Activated CD4-positive, CD25-positive, alpha-beta regulatory T cell treated with anti-CD3 and anti-CD28 coated beads, Interleukin-2, amount 50 U/mL, for 72 hours (primary cell): ENCODE results near the gene CEBPZ.
A peak's percentile ranks its signal among the peaks of the same experiment; 100 is the strongest.
"Not testable (repeated sequence)": the region's sequence is repeated elsewhere in the genome, so short reads cannot be mapped to it uniquely, and the experiment has no call there.

Experiments
- DNase-seq: peaks from one replicate; pipeline ENCODE4 v3.0.0; 2021

Gene CEBPZ

DNA sequence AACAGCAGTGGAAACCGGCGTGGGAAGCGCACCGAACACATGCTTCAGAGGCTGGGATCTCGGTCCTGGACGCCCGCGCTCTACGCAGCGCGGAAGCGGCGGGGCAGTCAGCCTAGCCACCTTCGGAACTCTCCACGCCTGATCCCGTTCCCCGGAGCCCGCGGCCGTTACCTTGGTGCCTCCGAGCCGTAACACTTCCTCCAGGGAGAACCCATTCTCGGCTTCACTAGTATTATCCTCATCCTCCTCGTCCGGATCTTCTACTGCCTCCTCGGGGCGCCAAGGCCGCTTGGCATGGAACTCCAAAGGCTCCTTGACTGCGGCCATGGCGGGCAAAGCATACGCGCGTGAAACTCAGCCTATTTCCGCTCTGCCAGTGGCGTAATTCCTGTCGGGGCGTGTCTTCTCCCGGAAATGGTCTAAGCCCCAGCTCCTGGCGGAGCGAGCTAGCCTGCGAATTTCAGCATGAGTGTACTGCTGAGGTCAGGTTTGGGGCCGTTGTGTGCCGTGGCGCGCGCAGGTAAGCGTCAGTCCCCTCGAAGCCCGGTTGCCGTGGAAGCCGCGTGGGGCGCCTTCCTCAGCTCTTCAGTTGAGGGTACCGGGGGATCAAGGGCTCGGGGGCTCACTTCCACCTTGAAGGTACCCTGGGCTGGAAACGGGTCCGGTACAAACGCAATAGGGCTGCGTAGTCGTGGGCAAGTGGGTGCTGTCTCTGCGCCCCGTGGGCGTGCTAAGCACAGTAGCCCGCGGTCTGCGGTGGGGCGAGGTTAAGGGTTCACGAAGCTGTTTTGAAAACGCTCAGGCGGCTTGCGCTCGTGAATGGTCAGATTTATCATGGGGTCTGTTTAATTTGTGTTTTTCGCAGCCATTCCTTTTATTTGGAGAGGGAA, at the start of gene CEBPZ, which contains the start of gene NDUFAF7:
TSS of gene CEBPZ (minus strand) at position 356 of the 890 bp plus-strand sequence. CDS start at position 327, 29 bp downstream.
TSS of gene NDUFAF7 (plus strand) at position 418 of the 890 bp plus-strand sequence. CDS start at position 466, 48 bp downstream.
- peak; percentile 84 for DNase-seq

- no peak for DNase-seq
Measured at GRCh38 chr2:37276291-37276690, 44.9 kb upstream of the CEBPZ start.

- no peak for DNase-seq
Measured at GRCh38 chr2:37274359-37274965, 43.1 kb upstream of the CEBPZ start.

DNA sequence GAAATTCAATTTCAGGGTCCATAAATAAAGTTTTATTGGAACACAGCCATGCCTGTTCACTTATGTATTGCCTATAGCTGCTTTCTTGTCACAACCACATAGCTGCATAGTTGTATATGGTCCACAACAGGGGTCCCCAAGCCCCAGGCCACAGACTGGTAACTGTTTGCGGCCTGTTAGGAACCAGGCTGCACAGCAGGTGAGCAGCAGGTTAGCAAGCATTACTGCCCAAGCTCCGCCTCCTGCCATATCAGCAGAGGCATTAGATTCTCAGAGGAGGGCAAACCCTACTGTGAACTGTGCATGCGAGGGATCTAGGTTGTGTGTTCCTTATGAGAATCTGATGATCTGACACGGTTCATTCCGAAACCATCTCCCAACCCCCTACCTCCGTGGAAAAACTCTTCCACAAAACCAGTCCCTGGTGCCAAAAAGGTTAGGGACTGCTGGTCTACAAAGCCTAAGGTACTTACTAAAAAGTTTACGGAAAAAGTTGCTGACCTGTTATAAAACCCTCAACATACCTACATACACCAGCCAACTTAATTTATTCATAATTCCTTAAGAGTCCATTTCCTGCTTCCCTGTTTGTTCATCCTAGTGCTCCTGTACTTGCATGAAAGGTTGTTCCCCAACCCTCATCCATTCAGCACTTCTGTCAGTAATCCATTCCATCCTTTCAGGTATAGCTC, 40.1 kb upstream of the CEBPZ start:
- no peak for DNase-seq

DNA sequence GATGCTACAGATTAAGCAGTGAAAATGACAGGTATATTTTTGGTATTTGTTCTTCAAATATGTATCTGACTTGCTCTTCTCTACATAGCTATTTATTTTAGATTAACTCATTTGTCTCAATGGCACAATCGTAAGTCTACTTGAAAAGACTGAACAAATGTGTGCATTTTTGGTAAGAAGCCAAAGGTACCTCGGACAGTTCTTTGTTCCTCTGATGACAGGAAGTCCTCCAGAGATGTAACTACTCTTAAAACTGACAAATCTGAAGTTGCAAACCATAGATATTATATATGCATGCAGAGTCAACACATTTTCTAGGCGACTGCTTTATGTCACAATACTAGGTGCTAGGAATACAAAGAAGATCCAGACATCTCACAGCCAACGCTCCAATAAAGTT, 36.7 kb upstream of the CEBPZ start:
- no peak for DNase-seq

DNA sequence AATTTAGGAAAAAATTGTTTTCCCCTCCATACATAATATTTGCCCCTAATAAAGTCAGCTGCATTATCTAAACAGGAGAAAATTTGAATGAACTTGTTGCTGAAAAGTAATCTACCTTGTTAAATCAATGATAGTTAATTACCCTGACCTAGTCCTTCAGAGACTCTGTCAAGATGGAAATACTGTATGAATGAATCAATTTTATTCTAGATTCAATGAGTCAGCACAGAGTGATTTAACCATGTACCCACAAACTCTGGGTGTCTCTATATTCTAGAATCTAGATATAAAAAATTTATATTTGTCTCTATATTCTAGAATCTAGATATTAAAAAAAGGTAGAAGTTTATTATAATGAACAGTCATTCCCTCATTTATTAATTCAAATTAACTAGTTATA, 36.3 kb upstream of the CEBPZ start:
- no peak for DNase-seq

GRCh38 chr2:37263839-37264238, 32.4 kb upstream of the CEBPZ start:
- DNase-seq: no peak

DNA sequence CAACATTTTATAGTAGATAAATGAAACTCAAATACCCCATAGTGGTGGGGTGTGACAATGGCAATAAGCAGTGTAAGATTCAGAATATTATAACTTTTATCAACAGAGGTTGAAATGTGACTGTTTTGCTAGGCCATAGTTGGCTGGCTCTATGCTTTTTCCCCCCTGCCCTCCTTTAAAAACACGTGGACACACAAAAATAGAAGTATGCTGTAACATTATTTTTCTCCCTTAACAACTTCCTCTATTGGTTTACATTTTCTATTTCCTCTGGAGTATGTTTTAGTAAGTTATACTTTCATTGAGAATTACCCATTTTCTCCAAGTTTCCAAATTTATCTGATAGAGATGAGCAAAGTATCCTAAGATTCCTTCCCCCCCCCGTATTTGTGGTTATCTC, 31.1 kb upstream of the CEBPZ start:
- no peak for DNase-seq

GRCh38 chr2:37250869-37251740, 19.7 kb upstream of the CEBPZ start:
- DNase-seq: no peak

GRCh38 chr2:37246205-37246604, 14.8 kb upstream of the CEBPZ start:
- DNase-seq: no peak

GRCh38 chr2:37244755-37245154, 13.4 kb upstream of the CEBPZ start:
- DNase-seq: no peak

DNA sequence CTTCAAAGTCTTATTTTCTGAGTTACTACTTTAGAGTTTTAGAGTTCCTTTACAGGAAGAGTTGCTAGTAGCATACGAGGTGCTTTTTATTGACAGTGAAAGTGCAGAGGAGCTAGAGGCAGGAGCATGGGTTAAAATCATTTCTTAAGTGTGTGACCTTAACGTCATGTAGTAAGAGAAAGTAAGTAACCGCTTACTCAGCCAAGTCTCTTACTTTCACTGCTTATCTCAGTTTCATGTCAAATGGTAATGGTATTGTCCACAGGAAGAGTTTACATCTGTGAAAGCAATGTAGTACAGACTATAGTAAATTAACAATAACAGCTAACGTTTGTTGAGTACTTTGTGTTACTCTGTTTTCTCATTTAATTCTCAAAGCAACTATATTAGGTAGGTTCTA, 12.6 kb upstream of the CEBPZ start:
- DNase-seq: no peak

DNA sequence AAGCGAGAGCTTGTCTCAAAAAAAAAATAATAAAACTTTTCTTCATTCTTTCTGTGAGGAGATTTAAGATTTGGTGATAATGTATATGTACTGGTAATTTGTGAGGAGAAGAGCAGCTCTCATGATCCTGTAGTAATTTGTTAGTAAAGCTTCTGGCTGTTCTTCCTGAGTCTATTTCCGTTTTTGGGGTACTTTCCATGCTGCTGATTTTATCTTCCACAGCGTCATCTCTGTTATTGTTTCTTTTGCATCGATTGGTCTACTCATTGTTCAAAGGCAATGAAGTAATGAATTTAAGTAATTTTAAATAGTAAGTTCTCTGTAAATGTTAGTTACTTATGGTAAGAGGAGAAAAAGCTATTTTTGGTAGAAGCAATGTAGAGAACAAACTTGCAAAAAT, 12.0 kb upstream of the CEBPZ start:
- DNase-seq: no peak

DNA sequence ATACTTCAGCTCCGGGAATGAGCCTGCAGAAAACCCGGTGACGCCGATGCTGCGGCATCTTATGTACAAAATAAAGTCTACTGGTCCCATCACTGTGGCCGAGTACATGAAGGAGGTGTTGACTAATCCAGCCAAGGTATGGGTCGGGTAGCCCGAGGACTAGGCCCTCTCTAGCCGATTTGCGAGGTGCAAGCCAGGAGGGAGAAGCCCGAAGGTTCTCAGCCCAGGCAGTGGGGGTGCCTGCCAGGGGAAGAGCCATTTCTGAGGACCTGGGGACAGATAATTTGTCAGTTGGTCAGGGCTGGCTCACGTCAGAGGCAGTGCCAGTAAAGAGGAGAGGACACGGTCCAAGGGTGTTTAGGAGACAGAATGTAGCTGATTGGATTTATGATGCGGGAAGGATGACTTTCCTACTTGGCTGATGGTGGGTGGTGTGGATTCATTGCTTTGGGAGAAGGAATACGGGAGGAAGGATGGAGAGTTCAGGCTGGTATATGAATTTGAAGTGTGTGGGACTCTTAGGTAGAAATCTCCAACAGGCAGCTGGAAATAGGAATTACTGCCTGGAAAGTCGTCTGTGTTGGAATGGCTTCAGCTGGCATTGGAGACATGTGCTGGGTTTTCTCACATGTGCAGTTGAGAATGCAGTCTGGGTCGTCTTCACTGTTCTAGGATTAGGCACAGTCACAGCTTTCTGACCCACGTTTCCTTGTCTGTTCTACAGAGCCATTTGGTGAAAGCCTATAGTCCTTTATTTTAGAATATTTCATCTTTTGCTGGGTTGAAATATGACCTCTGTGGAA, 936 bp upstream of the CEBPZ start:
- DNase-seq: no peak

GRCh38 chr2:37230581-37230980, 815 bp downstream of the CEBPZ start:
- no peak for DNase-seq

DNA sequence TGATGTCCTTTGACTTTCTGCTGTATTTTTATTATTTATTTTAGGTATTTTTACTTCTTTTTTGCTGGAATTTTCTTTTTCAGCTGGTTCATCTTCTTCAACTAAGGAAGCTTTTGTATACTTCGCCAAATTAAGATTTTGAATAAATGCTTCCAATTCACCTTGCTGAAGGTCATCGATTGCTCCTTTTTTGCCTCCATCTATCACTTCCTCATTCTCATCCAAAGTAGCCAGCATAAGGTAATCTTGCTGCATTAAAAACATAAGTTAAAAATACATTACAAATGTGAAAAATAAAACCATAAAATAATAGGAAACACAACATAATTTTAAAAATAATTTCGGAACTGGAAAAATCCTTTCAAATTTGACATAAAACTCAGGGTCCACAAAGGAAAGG, 2.6 kb downstream of the CEBPZ start:
- DNase-seq: no peak

DNA sequence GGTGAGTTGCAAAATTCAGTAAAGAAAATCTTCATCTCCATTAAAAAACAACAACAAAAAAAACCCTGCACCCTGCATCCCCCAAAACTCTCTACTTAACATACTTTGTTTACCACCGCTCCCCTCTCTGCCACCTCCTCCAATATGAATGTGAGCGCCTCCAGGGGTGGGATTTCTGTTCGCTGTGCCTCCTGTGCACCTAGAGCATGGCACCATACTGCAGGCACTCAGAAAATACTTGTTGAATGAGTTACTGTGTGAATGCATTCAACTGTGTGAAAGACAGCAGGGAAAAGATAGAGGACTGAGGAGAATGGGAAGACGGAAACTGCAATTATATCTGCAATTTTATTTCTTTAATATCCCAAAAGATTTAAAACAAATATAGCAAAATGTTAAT, 4.5 kb downstream of the CEBPZ start:
- no peak for DNase-seq

- DNase-seq: not testable (repeated sequence)
Measured at GRCh38 chr2:37225129-37225528, 6.3 kb downstream of the CEBPZ start.

GRCh38 chr2:37224063-37224462, 7.3 kb downstream of the CEBPZ start:
- DNase-seq: no peak

DNA sequence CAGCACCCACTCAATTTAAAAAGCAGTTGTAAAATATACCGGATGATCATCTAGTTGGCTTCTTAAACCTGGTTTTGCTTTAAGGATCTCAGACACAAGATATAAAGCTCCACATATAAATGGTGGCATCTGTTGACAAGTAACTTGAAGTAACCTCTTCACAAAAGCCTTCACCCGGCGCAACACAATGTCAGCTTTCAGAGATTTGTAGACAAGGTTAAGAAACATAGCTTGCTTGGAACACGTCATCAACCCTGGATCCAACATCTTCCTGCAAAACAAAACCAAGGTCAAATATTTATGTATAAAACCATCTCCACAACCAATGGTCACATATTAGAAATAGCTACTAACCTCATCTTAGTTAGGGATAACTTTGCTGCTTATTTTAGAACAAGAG, 8.3 kb downstream of the CEBPZ start:
- DNase-seq: no peak

DNA sequence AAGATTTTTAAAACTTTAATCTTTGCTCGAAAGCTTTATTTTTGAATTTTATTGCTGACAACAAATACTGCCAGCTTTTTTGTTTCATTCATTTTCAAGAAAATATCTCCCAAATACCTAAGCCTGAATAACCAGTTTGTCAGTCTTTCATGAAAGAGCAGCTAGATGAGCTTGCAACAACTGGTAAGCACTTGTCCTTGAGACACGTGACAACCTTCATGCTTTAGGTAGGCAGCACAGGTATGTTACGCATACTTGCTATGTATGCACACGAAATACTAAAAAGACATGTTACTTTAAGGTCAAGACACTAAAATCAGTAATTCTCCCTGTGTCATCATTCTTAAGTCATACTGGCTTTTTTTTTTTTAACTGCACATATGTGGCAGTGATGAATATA, 12.3 kb downstream of the CEBPZ start:
- no peak for DNase-seq

GRCh38 chr2:37215250-37215649, 16.1 kb downstream of the CEBPZ start:
- DNase-seq: no peak
